MG63 (cell line): Measurements from ENCODE around the gene IFT122. TPM values are rescaled to one million over a fixed set of nuclear protein-coding genes. Genes with fewer than 3 reads are reported as not detected.

Source experiments
- DNase-seq: peaks from one replicate; pipeline ENCODE4 v3.0.0-alpha.2; 2020
- H3K27me3 ChIP-seq: fragments of 250-450 bp; sonication (Bioruptor Pico); 2 replicates; pipeline ENCODE4 v1.5.1; 2020; ENCODE audit warnings: mild to moderate bottlenecking, moderate library complexity
- H3K36me3 ChIP-seq: fragments of 250-450 bp; sonication (Bioruptor Pico); 2 replicates; pipeline ENCODE4 v1.5.1; 2020; ENCODE audit warnings: mild to moderate bottlenecking, moderate library complexity
- H3K4me3 ChIP-seq: fragments of 250-450 bp; sonication (Bioruptor Pico); 2 replicates; pipeline ENCODE4 v1.5.1; 2020; ENCODE audit warnings: mild to moderate bottlenecking, moderate library complexity
- H3K9me3 ChIP-seq: fragments of 250-450 bp; sonication (Bioruptor Pico); 2 replicates; pipeline ENCODE4 v1.5.1; 2020; ENCODE audit warnings: mild to moderate bottlenecking, moderate library complexity
- total RNA-seq: library from RNA; depleted of rRNA; stranded (reverse); fragments of >200 nt; shearing (Covaris generic); gene quantifications from 2 replicates; pipeline ENCODE4 v1.2.3, GENCODE V29; 2014; ENCODE audit warnings: low replicate concordance

IFT122 gene
- total RNA-seq, 1 experiment from 2014 or later: 25.3 TPM

GRCh38 chr3:129526121-129526900 lies 86.3 kb downstream of the IFT122 start:
- H3K4me3 ChIP-seq: no peak overlapping the region
- no peaks in the 10 kb centered on the region for H3K9me3 ChIP-seq
- no peak for DNase-seq
- no peaks in the 10 kb centered on the region for H3K27me3 ChIP-seq
- no peaks in the 10 kb centered on the region for H3K36me3 ChIP-seq

- Histone ChIP-seq H3K9me3 (no peaks in the 10 kb centered on the region), H3K4me3 (no peak overlapping the region), H3K36me3 (no peaks in the 10 kb centered on the region), H3K27me3 (no peaks in the 10 kb centered on the region)
- DNase-seq: no peak
Measured at GRCh38 chr3:129527262-129527661, 87.2 kb downstream of the IFT122 start.

- Histone ChIP-seq H3K4me3 (no peak within 1 kb of the TSS), H3K27me3 (no peaks in the 10 kb centered on the region), H3K36me3 (no peaks in the 10 kb centered on the region), H3K9me3 (no peaks in the 10 kb centered on the region)
- DNase-seq: no peak
Measured at GRCh38 chr3:129528589-129529100, 88.6 kb downstream of the IFT122 start, which contains the start of gene RHO. Gene RHO (plus strand): TSS chr3:129528639. CDS start chr3:129528734, 95 bp downstream.

- DNase-seq: no peak
- Histone ChIP-seq H3K4me3 (no peak overlapping the region), H3K9me3 (no peaks in the 10 kb centered on the region), H3K27me3 (no peaks in the 10 kb centered on the region), H3K36me3 (no peaks in the 10 kb centered on the region)
Measured at GRCh38 chr3:129529436-129530210, 89.6 kb downstream of the IFT122 start.

- no peaks in the 10 kb centered on the region for H3K27me3 ChIP-seq
- no peak for DNase-seq
- H3K4me3 ChIP-seq: no peak overlapping the region
- no peaks in the 10 kb centered on the region for H3K36me3 ChIP-seq
- H3K9me3 ChIP-seq: no peaks in the 10 kb centered on the region
Measured at GRCh38 chr3:129530251-129530791, 90.3 kb downstream of the IFT122 start.

GRCh38 chr3:129530821-129531220 lies 90.8 kb downstream of the IFT122 start:
- Histone ChIP-seq H3K36me3 (no peaks in the 10 kb centered on the region), H3K4me3 (no peak overlapping the region), H3K27me3 (no peaks in the 10 kb centered on the region), H3K9me3 (no peaks in the 10 kb centered on the region)
- DNase-seq: no peak

GRCh38 chr3:129531699-129532098 lies 91.7 kb downstream of the IFT122 start:
- H3K27me3 ChIP-seq: no peaks in the 10 kb centered on the region
- DNase-seq: no peak
- no peaks in the 10 kb centered on the region for H3K36me3 ChIP-seq
- no peaks in the 10 kb centered on the region for H3K9me3 ChIP-seq
- no peak overlapping the region for H3K4me3 ChIP-seq

GRCh38 chr3:129532261-129532660 lies 92.2 kb downstream of the IFT122 start:
- H3K4me3 ChIP-seq: no peak overlapping the region
- H3K27me3 ChIP-seq: no peaks in the 10 kb centered on the region
- no peaks in the 10 kb centered on the region for H3K36me3 ChIP-seq
- H3K9me3 ChIP-seq: no peaks in the 10 kb centered on the region
- DNase-seq: no peak

GRCh38 chr3:129533406-129533805 lies 93.4 kb downstream of the IFT122 start:
- Histone ChIP-seq H3K27me3 (no peaks in the 10 kb centered on the region), H3K9me3 (no peaks in the 10 kb centered on the region), H3K36me3 (no peaks in the 10 kb centered on the region), H3K4me3 (no peak overlapping the region)
- DNase-seq: no peak

- no peak overlapping the region for H3K4me3 ChIP-seq
- H3K27me3 ChIP-seq: no peaks in the 10 kb centered on the region
- no peaks in the 10 kb centered on the region for H3K9me3 ChIP-seq
- no peaks in the 10 kb centered on the region for H3K36me3 ChIP-seq
- no peak for DNase-seq
Measured at GRCh38 chr3:129534428-129535027, 94.5 kb downstream of the IFT122 start.

- no peaks in the 10 kb centered on the region for H3K9me3 ChIP-seq
- H3K36me3 ChIP-seq: no peaks in the 10 kb centered on the region
- DNase-seq: no peak
- no peaks in the 10 kb centered on the region for H3K27me3 ChIP-seq
- no peak overlapping the region for H3K4me3 ChIP-seq
Measured at GRCh38 chr3:129535075-129535474, 95.1 kb downstream of the IFT122 start.

- H3K9me3 ChIP-seq: no peaks in the 10 kb centered on the region
- DNase-seq: no peak
- H3K27me3 ChIP-seq: no peaks in the 10 kb centered on the region
- H3K4me3 ChIP-seq: no peak overlapping the region
- H3K36me3 ChIP-seq: no peaks in the 10 kb centered on the region
Measured at GRCh38 chr3:129536374-129536667, 96.3 kb downstream of the IFT122 start.

- Histone ChIP-seq H3K36me3 (no peaks in the 10 kb centered on the region), H3K4me3 (no peak overlapping the region), H3K9me3 (no peaks in the 10 kb centered on the region), H3K27me3 (no peaks in the 10 kb centered on the region)
- no peak for DNase-seq
Measured at GRCh38 chr3:129536804-129537203, 96.8 kb downstream of the IFT122 start.

- no peak overlapping the region for H3K4me3 ChIP-seq
- no peaks in the 10 kb centered on the region for H3K36me3 ChIP-seq
- no peaks in the 10 kb centered on the region for H3K27me3 ChIP-seq
- no peak for DNase-seq
- H3K9me3 ChIP-seq: no peaks in the 10 kb centered on the region
Measured at GRCh38 chr3:129539206-129539605, 99.2 kb downstream of the IFT122 start.

- Histone ChIP-seq H3K9me3 (no peaks in the 10 kb centered on the region), H3K36me3 (no peaks in the 10 kb centered on the region), H3K4me3 (no peak overlapping the region), H3K27me3 (no peaks in the 10 kb centered on the region)
- no peak for DNase-seq
Measured at GRCh38 chr3:129540776-129541516, 100.9 kb downstream of the IFT122 start.

- H3K27me3 ChIP-seq: no peaks in the 10 kb centered on the region
- no peak overlapping the region for H3K4me3 ChIP-seq
- H3K9me3 ChIP-seq: no peaks in the 10 kb centered on the region
- no peak for DNase-seq
- H3K36me3 ChIP-seq: no peaks in the 10 kb centered on the region
Measured at GRCh38 chr3:129542747-129543146, 102.7 kb downstream of the IFT122 start.
